DMS114 treated with DMSO at 0.1 percent for 48 hours (cell line): ENCODE measurements around the gene ODAD2.
A peak's percentile ranks its signal among the peaks of the same experiment; 100 is the strongest.

Experiments
- DNase-seq: peaks from one replicate; lab custom pipeline; 2025; ENCODE audit not compliant: unreplicated experiment; lab: John Stamatoyannopoulos, UW

ODAD2 gene

DNA sequence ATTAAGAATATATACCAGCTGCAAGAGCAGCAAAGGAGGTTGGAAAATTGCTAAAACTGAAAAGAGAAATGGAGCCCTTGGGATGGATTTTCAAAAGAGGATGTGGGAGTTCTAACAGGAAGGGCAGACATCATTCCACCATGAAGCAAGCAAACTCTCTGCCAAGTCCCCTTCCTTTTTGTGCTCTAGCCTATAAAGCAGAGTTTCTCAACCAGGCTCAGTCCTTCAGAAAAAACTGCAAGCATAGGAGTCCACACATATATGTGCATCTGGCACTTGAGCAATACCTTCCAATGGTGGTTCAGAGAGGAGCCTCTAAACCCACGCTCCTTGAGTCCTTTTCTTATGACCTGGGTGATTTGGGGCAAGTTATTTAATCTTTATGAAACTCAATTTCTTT is 154.7 kb downstream of the ODAD2 start:
- no peak for DNase-seq

GRCh38 chr10:27838901-27839300 is 160.0 kb downstream of the ODAD2 start:
- DNase-seq: no peak

DNA sequence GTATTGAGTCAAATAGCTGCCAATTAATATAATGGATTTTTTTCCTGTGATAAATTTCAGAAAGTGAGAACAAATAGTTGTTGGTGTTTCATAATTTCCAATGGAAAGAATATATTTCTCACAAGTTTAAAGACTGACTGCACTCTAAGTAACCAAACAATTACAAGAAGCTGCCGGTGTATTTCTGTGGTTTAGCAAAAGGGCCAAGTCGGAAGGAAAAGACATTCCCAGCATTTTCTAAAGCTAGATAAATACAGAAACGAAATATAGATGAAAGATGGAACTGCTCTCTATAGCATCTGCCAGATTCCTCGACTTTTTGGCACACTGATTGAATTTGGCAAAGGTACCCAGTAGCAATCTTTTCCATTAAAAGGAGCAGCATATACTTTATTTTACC is 160.5 kb downstream of the ODAD2 start:
- DNase-seq: no peak

GRCh38 chr10:27834476-27834875 is 164.4 kb downstream of the ODAD2 start:
- DNase-seq: no peak

DNA sequence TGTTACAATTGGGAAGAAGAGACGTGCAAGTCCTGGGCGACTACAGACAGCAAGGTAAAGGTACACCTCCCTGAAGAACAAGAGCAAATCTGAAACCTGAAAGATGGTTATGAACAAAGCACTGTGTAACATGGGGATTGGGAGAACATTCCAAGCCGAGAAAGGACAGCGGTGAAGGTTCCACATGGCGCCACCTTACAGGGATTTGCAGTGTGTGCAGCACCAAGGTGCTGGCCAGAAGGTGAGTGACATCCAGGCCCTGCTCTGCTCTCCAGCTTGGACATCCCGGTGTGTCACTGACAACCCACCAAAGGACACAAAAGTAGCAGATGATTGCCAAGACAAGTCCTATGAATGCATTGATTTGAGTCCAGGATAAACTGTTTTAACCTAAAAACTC is 165.1 kb downstream of the ODAD2 start:
- DNase-seq: no peak

- no peak for DNase-seq
These were observed 166.1 kb downstream of the ODAD2 start for GRCh38 chr10:27832826-27833225.

GRCh38 chr10:27826369-27826768 is 172.5 kb downstream of the ODAD2 start:
- no peak for DNase-seq

DNA sequence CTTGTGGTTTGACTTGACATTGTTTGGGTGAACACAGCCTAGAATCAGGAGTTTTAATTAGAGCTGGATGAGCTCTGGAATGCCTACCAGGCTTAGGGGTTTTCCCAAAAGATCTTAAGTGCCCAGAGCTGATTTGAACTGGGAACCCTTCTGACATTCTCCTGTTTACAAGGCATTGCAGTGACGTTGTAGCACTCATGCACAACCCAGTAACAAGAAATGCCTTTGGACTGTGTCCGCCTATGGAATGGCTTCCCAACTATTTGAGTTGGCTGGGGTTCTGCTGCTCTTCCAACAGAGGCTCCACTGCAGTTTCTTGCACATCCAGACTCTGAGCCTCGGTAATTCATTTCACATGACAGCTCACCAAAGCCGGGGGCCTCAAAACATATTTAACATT is 176.6 kb downstream of the ODAD2 start:
- DNase-seq: no peak

- DNase-seq: no peak
These were observed 178.2 kb downstream of the ODAD2 start for GRCh38 chr10:27820637-27821036.

GRCh38 chr10:27819781-27820531 is 178.9 kb downstream of the ODAD2 start:
- no peak for DNase-seq

- no peak for DNase-seq
These were observed 182.6 kb downstream of the ODAD2 start for GRCh38 chr10:27816320-27816719.

DNA sequence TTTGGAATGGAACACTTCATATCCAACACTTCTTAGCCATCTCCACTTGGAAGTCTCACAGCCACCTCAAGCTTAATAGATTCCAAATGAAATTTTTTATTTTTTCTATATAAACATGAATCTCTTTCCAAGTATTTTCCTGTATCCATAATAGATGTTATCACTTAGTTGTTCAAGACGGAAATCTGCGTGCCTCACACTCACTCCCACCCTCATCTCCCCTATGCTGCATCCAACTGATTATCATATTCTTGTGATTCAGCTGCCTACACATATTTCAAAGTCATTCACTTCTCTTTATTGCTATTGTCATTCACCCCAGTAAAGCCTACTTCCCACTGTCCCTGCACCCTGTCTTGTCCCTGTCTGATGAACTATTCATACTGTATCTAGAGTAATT is 183.0 kb downstream of the ODAD2 start:
- DNase-seq: no peak

- no peak for DNase-seq
These were observed 183.6 kb downstream of the ODAD2 start for GRCh38 chr10:27815261-27815660.

DNA sequence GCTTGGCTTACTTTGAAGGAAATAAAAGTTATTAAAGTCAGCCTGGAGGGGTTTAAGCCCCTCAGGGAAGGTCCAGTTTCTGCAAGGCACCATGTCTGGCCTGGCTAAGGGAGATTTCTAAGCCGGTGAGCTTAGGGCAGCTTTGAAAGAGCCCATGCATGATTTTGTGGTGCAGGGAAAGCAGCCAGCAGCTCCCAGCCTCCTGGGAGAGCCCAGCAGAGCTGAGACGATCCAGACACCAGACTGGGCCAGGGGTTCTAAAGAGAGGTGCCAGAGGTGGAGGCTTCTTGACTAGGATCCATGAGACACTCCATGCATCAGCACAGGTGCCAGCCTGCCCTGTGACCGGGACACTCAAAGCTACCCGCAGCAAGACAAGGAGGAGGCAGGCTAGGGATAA is 193.7 kb downstream of the ODAD2 start:
- DNase-seq: no peak

- DNase-seq: no peak
These were observed 194.7 kb downstream of the ODAD2 start for GRCh38 chr10:27804136-27804535.

DNA sequence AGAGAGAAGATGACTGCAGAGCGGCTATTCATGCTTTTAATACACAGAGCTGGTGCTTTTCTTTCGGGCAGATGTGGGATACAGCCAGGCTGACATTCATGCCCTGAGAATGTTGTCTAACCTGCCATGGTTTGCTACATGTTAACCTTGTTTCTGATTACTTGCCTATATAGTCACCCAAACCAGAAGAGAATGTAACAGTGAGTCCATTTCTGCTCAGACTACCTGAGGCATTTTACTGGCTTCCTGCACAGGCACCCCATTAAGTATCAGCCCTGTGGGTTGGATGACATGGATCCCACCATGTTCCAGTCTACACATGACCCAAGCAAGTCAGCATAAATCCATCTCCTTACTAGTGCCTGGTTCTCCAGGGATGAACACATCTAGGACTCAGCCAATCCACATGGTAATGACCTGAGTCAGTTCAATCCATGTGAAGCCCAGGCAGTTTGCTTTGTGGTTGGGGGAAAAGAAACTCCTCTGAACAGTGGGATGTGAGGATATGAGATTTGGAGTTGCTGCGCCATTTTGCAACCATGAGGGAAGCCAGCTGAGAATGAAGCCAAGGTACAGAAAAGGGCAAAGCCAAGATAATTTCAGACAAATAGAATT is 197.6 kb downstream of the ODAD2 start:
- no peak for DNase-seq

DNA sequence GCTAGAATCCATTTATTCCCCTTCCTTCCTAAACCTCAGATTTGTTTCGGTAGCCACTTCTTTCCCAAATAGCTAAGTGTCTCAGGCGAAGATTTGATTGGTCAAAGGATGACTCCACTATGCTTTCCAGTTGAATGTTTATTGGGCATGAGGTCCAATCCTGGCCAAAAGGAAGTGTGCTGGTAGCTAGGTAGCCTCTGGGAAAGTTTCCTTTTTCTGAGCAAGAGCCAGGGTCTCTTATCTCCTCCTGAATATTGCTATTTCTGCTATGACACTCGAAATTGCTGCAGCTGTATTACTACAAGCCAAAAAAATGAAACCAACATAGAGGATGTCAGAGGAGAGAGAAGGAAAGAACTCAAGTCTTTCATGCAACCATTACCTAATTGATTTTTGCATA is 199.8 kb downstream of the ODAD2 start:
- DNase-seq: no peak

DNA sequence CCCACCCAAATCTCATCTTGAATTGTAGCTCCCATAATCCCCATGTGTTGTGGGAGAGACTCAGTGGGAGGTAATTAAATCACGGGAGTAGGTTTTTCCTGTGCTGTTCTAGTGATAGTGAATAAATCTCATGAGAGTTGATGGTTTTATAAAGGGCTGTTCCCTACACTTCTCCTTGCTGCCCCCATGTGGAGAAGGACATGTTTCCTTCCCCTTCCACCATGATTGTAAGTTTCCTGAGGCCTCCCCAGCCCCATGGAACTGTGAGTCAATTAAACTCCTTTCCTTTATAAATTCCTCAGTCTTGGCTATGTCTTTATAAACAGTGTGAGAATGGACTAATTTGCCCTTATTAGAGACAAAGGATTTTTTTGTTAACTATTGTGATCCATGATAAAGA is 204.7 kb downstream of the ODAD2 start:
- DNase-seq: no peak

- DNase-seq: no peak
These were observed 206.7 kb downstream of the ODAD2 start for GRCh38 chr10:27792216-27792615.

DNA sequence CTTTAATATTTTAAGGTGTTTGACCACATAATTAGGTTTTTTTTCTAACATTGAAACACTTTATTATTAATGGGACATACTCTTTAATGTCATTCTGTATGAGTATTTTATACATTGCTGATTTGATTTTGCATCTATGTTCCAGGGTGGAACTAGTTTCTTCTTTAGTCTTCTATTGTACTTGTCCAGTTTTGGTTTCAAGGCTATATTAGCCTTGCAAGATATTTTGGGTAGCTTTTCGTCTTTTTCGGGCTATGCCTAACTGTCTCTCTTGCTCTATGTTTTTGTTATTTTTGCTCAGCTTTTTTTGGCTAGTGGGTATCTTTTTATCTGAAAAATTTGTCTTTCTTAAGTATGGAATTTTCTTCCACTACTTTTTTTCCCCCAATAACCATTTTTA is 214.6 kb downstream of the ODAD2 start:
- DNase-seq: no peak

DNA sequence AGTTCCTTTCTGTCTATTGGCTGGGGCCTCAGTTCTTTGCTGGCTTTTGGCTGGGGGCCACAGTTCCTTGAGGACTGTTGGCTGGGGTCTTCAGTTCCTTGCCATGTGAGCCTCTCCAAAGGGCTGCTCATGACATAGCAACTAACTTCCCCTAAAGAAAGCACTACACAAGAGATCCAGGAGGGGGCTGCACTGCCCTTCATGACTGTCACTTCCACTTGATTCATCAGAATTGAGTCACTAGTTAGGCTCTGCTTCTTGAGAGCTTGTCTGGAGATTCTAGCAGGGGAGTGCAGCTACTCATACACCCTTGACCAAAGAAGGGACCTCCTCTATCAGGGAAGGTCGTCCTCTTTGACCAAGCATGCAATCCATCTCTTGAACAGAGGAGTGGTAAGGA is 215.2 kb downstream of the ODAD2 start:
- peak; percentile 51 for DNase-seq

DNA sequence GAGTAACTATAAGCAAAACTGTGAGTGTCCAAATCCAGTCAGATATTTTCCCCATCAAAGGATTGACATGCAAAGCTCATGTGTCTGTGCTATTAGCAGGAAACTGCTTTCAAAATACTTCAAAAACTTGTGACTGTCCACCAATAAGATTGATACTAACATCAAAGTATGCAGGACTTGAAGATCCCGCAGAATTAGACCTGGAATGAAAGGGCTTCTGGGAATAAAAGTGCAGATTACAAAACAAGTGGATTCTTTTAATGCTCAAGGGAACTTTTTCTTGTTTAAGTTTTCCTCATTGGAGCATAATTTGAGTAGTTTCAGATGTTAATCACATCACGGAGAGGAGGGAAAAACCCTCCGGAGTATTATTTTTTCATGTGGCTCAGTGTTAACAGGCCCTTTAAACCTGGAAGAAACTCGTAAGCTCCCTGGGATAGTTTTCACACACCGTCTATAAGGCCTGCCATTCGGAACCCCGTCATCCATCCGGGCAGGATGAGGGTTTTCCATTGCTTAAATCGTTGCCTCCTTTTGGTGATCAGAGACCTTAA is 219.3 kb downstream of the ODAD2 start:
- DNase-seq: no peak

DNA sequence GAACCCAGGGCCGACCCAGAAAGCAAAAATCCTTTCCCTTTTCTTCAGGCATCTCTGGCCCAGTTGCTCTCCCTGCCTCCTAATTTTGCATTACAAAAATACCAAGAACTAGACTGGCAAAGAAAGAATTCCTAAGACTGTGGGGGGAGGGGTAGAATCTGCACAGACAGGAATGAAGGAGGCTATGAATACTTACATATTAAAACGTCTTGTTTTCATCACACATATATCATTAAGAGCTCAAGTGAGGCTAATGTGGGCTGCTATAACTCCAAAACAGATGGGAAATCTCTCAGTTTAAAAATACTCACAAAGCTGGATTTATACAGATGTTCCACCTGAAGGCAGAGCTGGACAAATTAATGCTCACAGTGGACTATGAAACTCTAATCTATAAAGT is 224.0 kb downstream of the ODAD2 start:
- no peak for DNase-seq
